HCT116 (cell line): ENCODE measurements around the gene ROCK1. TPM values are rescaled to one million over a fixed set of nuclear protein-coding genes. Genes with fewer than 3 reads are reported as not detected.

ENCODE experiments used
- ATAC-seq: fragments of 200-7000 bp; cut with Tn5 transposase; 2 replicates; pipeline ENCODE4 v1.9.1; 2020; ENCODE audit warnings: mild to moderate bottlenecking, moderate library complexity
- BruUV-seq: library from RNA; stranded (reverse); fragments of 400-500 nt; replicated peaks from 2 replicates; lab custom pipeline; 2021; lab: Mats Ljungman, UMichigan
- CTCF ChIA-PET: fragments of 300-600 bp; sonication (Branson Sonifier 250); formaldehyde crosslinking; loops from one replicate; lab custom pipeline; 2021; ENCODE audit warnings: antibody characterized with exemption; lab: Charles Lee
- POLR2A ChIA-PET: fragments of 300-600, 350-600 bp; sonication (Branson Sonifier 250); formaldehyde crosslinking; loops from one replicate; lab custom pipeline; 2021; ENCODE audit warnings: antibody characterized with exemption; lab: Charles Lee
- RAD21 ChIA-PET, 2 experiments: fragments of 300-600 bp; sonication (Branson Sonifier 250); formaldehyde crosslinking; loops; one replicate each; lab custom pipeline; 2023; ENCODE audit warnings: low total read pairs in 2 of 2; ENCODE audit not compliant: uncharacterized antibody in 2 of 2, unreplicated experiment in 2 of 2, low non-redundant PET in 1 of 2; lab: Charles Lee
- DNase-seq: peaks from one replicate; pipeline ENCODE4 v3.0.0-alpha.2; 2010; ENCODE audit warnings: low read depth, low spot score
- H2AFZ ChIP-seq: fragments of 200-600 bp; shearing (Covaris generic), sonication (generic); 2 replicates; pipeline ENCODE4 v1.6.1; 2017; ENCODE audit warnings: low read depth, mixed run types, mixed read lengths, antibody characterized with exemption, low read length; ENCODE audit not compliant: poor library complexity, severe bottlenecking
- H3K27ac ChIP-seq: 2 replicates; pipeline ENCODE4 v1.5.1; 2012; ENCODE audit warnings: low read depth, low read length
- H3K27me3 ChIP-seq: fragments of 200-600 bp; sonication (generic); 2 replicates; pipeline ENCODE4 v1.6.1; 2016; ENCODE audit warnings: mixed run types, low read length, mixed read lengths; ENCODE audit not compliant: insufficient read depth
- H3K36me3 ChIP-seq, 2 experiments: fragments of 200-500 bp in 1 of 2; fragments of 200-600 bp in 1 of 2; sonication (Bioruptor generic) in 1 of 2; sonication (generic) in 1 of 2; 2 replicates each; pipeline versions ENCODE4 v1.5.1 to v1.6.1; 2014 to 2016; ENCODE audit warnings: low read length in 2 of 2, inconsistent platforms in 1 of 2, mixed read lengths in 1 of 2, mixed run types in 1 of 2; ENCODE audit not compliant: insufficient read depth in 2 of 2, control insufficient read depth in 1 of 2
- H3K4me1 ChIP-seq, 2 experiments: fragments of 200-600 bp in 1 of 2; sonication (generic) in 1 of 2; 2 replicates each; pipeline versions ENCODE4 v1.5.1 to v1.6.1; 2012 to 2017; ENCODE audit warnings: low read length in 2 of 2, inconsistent platforms in 1 of 2, mild to moderate bottlenecking in 1 of 2, mixed read lengths in 1 of 2, mixed run types in 1 of 2, moderate library complexity in 1 of 2; ENCODE audit not compliant: insufficient read depth in 2 of 2, control insufficient read depth in 1 of 2
- H3K4me2 ChIP-seq: fragments of 200-600 bp; sonication (generic); 2 replicates; pipeline ENCODE4 v1.6.1; 2017; ENCODE audit warnings: mixed run types, low read length, mixed read lengths
- H3K4me3 ChIP-seq, 2 experiments: fragments of 200-600 bp in 1 of 2; sonication (generic) in 1 of 2; replicated peaks in 1 of 2; 2 replicates each; pipeline ENCODE4 v1.5.1; 2011 to 2016; ENCODE audit warnings: low read length in 2 of 2, control low read depth in 1 of 2, low read depth in 1 of 2, mild to moderate bottlenecking in 1 of 2, mixed read lengths in 1 of 2, mixed run types in 1 of 2
- H3K79me2 ChIP-seq: fragments of 200-600 bp; sonication (generic); 2 replicates; pipeline ENCODE4 v1.6.1; 2017; ENCODE audit warnings: mild to moderate bottlenecking, mixed run types, low read length, moderate library complexity, mixed read lengths; ENCODE audit not compliant: insufficient read depth
- H3K9ac ChIP-seq: fragments of 200-600 bp; sonication (generic); 2 replicates; pipeline ENCODE4 v1.6.1; 2016; ENCODE audit warnings: low read length, mixed read lengths
- H3K9me2 ChIP-seq: fragments of 200-600 bp; sonication (generic), shearing (Covaris generic); 2 replicates; pipeline ENCODE4 v1.6.1; 2017; ENCODE audit warnings: mixed run types, mild to moderate bottlenecking, moderate library complexity; ENCODE audit not compliant: insufficient read depth
- H3K9me3 ChIP-seq, 2 experiments: fragments of 200-500 bp in 1 of 2; fragments of 200-600 bp in 1 of 2; sonication (Bioruptor generic) in 1 of 2; sonication (generic) in 1 of 2; 2 replicates each; pipeline ENCODE4 v1.6.1; 2014 to 2017; ENCODE audit warnings: low read length in 2 of 2, mixed read lengths in 2 of 2, inconsistent platforms in 1 of 2, low read depth in 1 of 2, mild to moderate bottlenecking in 1 of 2, mixed run types in 1 of 2, moderate library complexity in 1 of 2; ENCODE audit not compliant: control insufficient read depth in 1 of 2, insufficient read depth in 1 of 2
- H4K20me1 ChIP-seq: fragments of 200-600 bp; sonication (generic), shearing (Covaris generic); 2 replicates; pipeline ENCODE4 v1.6.1; 2017; ENCODE audit warnings: mixed run types, mild to moderate bottlenecking, moderate library complexity; ENCODE audit not compliant: insufficient read depth
- CBX3 ChIP-seq: IDR thresholded peaks from 2 replicates; pipeline ENCODE4 v1.6.1; 2012; ENCODE audit warnings: low read depth
- EZH2 ChIP-seq: fragments of 200-600 bp; sonication (generic); IDR thresholded peaks from 2 replicates; pipeline ENCODE4 v1.6.1; 2017; ENCODE audit warnings: antibody characterized with exemption, mixed run types
- FOSL1 ChIP-seq: IDR thresholded peaks from 2 replicates; pipeline ENCODE4 v1.6.1; 2012; ENCODE audit warnings: low read depth
- TCF7L2 ChIP-seq: IDR thresholded peaks from 2 replicates; pipeline ENCODE4 v1.7.0; 2011; ENCODE audit warnings: borderline replicate concordance, inconsistent platforms; ENCODE audit not compliant: insufficient read depth, insufficient read length; ENCODE audit errors: extremely low read depth
- ZFX ChIP-seq: fragments of 450-650 bp; IDR thresholded peaks from 2 replicates; pipeline ENCODE4 v1.6.1; 2017
- ZNF274 ChIP-seq: fragments of 200-500 bp; sonication (Bioruptor generic); IDR thresholded peaks from 2 replicates; pipeline ENCODE4 v1.6.1; 2014; ENCODE audit warnings: mild to moderate bottlenecking, low read depth, low read length, inconsistent platforms
- intact Hi-C: fragments of 100-400 bp; cut with micrococcal nuclease; formaldehyde crosslinking; loops from 2 replicates; pipeline ENCODE4 v1.10.0; 2022
- total RNA-seq: library from RNA; stranded (reverse); gene quantifications from one replicate; pipeline ENCODE4 v1.2.1, GENCODE V29; 2021; ENCODE audit not compliant: unreplicated experiment
- TF ChIP-seq, protein P1 (sequence below): IDR thresholded peaks from 2 replicates; pipeline ENCODE4 v1.6.1; 2012
- TF ChIP-seq, protein P2 (sequence below): IDR thresholded peaks from 2 replicates; pipeline ENCODE4 v1.6.1; 2012; ENCODE audit warnings: low read depth

The ROCK1 gene
- total RNA-seq, 1 experiment from 2014 or later = 38.1 TPM

DNA sequence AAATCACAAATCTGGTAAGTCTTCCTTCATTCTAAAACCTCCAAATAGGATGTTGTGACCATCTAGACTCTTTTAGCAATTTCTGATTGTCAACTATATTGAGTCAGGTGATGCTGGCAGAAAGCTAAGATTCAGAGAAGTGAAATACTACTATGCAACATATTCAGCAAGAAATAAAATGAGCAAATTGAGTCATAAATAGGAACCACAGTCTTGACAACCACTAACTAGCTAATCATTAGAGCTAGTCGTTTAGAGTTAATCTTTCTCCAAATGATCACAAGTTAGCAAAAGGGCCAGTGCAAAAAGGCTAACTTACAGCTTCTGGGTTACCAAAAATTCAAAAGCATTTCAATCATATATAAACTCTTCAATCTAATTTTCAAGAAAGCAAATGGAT, 54.5 kb downstream of the ROCK1 start:
- no peak overlapping the region for H3K9ac ChIP-seq
- H2AFZ ChIP-seq = no peak overlapping the region
- DNase-seq (no peak), ATAC-seq (no peak)
- no peak overlapping the region for H3K4me2 ChIP-seq
- H3K27ac ChIP-seq = no peak overlapping the region
- intact Hi-C loops = loop anchor here (10.0 kb wide), 1 partner anchor 118 kb away; no protein-coding TSS in a partner anchor
- H3K4me1 ChIP-seq = no peaks in the 10 kb centered on the region
- H3K9me2 ChIP-seq = no peaks in the 10 kb centered on the region
- no peaks in the 10 kb centered on the region for H3K27me3 ChIP-seq
- RAD21 ChIA-PET = no interaction called here
- H3K9me3 ChIP-seq = no peaks in the 10 kb centered on the region
- CTCF ChIA-PET = no interaction called here
- POLR2A ChIA-PET = no interaction called here
- TF ChIP-seq CBX3 (no peak), FOSL1 (no peak), ZFX (no peak)
- TF ChIP-seq, protein P1, sequence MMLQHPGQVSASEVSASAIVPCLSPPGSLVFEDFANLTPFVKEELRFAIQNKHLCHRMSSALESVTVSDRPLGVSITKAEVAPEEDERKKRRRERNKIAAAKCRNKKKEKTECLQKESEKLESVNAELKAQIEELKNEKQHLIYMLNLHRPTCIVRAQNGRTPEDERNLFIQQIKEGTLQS = no peak
- no TSS peak for BruUV-seq
- no peaks in the 10 kb centered on the region for H4K20me1 ChIP-seq
- no peaks in the 10 kb centered on the region for H3K36me3 ChIP-seq
- peaks cover 80% of the 10 kb centered on the region for H3K79me2 ChIP-seq
- no peak overlapping the region for H3K4me3 ChIP-seq

DNA sequence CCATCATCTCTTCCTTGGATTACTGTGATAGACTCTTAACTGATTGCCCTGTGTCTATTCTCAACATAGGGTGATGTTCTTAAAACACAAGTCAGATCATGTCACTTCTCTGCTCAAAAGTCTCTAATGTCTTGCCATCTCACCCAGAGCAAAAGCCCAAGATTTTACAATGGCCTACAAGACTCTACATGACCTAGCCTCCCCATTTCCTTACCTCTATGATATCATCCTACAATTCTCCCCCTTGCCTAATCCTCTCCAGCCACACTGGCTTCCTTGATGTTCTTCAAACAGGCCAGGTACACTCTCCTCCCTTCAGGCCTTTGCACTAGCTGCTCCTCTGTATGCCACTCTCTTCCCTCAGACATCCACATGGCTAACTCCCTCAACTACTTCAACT, 55.1 kb downstream of the ROCK1 start:
- POLR2A ChIA-PET = no interaction called here
- BruUV-seq = no TSS peak

More for the DNA sequence above, 55.1 kb downstream of the ROCK1 start:
- H3K9me3 ChIP-seq = no peaks in the 10 kb centered on the region
- peaks cover 76% of the 10 kb centered on the region for H3K79me2 ChIP-seq
- H2AFZ ChIP-seq = no peak overlapping the region
- intact Hi-C loops = loop anchor here (10.0 kb wide), 1 partner anchor 118 kb away; no protein-coding TSS in a partner anchor
- no peaks in the 10 kb centered on the region for H3K36me3 ChIP-seq
- RAD21 ChIA-PET = no interaction called here
- no peak for TF ChIP-seq TCF7L2
- TF ChIP-seq ZNF274 = no peak
- TF ChIP-seq EZH2 = no peak
- TF ChIP-seq, protein P2, sequence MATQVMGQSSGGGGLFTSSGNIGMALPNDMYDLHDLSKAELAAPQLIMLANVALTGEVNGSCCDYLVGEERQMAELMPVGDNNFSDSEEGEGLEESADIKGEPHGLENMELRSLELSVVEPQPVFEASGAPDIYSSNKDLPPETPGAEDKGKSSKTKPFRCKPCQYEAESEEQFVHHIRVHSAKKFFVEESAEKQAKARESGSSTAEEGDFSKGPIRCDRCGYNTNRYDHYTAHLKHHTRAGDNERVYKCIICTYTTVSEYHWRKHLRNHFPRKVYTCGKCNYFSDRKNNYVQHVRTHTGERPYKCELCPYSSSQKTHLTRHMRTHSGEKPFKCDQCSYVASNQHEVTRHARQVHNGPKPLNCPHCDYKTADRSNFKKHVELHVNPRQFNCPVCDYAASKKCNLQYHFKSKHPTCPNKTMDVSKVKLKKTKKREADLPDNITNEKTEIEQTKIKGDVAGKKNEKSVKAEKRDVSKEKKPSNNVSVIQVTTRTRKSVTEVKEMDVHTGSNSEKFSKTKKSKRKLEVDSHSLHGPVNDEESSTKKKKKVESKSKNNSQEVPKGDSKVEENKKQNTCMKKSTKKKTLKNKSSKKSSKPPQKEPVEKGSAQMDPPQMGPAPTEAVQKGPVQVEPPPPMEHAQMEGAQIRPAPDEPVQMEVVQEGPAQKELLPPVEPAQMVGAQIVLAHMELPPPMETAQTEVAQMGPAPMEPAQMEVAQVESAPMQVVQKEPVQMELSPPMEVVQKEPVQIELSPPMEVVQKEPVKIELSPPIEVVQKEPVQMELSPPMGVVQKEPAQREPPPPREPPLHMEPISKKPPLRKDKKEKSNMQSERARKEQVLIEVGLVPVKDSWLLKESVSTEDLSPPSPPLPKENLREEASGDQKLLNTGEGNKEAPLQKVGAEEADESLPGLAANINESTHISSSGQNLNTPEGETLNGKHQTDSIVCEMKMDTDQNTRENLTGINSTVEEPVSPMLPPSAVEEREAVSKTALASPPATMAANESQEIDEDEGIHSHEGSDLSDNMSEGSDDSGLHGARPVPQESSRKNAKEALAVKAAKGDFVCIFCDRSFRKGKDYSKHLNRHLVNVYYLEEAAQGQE = no peak
- no peak for TF ChIP-seq CBX3
- H3K4me1 ChIP-seq = no peaks in the 10 kb centered on the region
- CTCF ChIA-PET = no interaction called here
- no peak overlapping the region for H3K9ac ChIP-seq
- H3K27me3 ChIP-seq = no peaks in the 10 kb centered on the region
- no peaks in the 10 kb centered on the region for H4K20me1 ChIP-seq
- no peak overlapping the region for H3K4me3 ChIP-seq
- H3K4me2 ChIP-seq = no peak overlapping the region
- no peaks in the 10 kb centered on the region for H3K9me2 ChIP-seq
- DNase-seq (no peak), ATAC-seq (no peak)
- no peak overlapping the region for H3K27ac ChIP-seq
